Measurements from ENCODE around the gene CAST.
A peak's percentile ranks its signal among the peaks of the same experiment; 100 is the strongest.
"Not testable (repeated sequence)": the region's sequence is repeated elsewhere in the genome, so short reads cannot be mapped to it uniquely, and the experiment has no call there.

The CAST gene

GRCh38 chr5:96661855-96662724, at the start of gene CAST:
Gene CAST (plus strand): TSS chr5:96662376. CDS start chr5:96662423, 47 bp downstream.
- peak; percentile 59 for DNase-seq

GRCh38 chr5:96614110-96614691, 48.0 kb upstream of the CAST start:
- peak; percentile 63 for DNase-seq

GRCh38 chr5:96615223-96615622, 47.0 kb upstream of the CAST start:
- DNase-seq, result no peak

- no peak for DNase-seq
Observed at GRCh38 chr5:96616801-96617200, 45.4 kb upstream of the CAST start.

GRCh38 chr5:96618311-96619016, 43.7 kb upstream of the CAST start:
- DNase-seq, result not testable (repeated sequence)

- no peak for DNase-seq
Observed at GRCh38 chr5:96619946-96620345, 42.2 kb upstream of the CAST start.

GRCh38 chr5:96624596-96624995, 37.6 kb upstream of the CAST start:
- DNase-seq, result no peak

GRCh38 chr5:96625365-96625764, 36.8 kb upstream of the CAST start:
- DNase-seq, result no peak

GRCh38 chr5:96626956-96627355, 35.2 kb upstream of the CAST start:
- no peak for DNase-seq

GRCh38 chr5:96627792-96628398, 34.3 kb upstream of the CAST start:
- DNase-seq, result no peak

- DNase-seq, result no peak
Observed at GRCh38 chr5:96628406-96628805, 33.8 kb upstream of the CAST start.

GRCh38 chr5:96629774-96630173, 32.4 kb upstream of the CAST start:
- DNase-seq, result peak; percentile 65

- no peak for DNase-seq
Observed at GRCh38 chr5:96633820-96634219, 28.4 kb upstream of the CAST start.

- no peak for DNase-seq
Observed at GRCh38 chr5:96634881-96635280, 27.3 kb upstream of the CAST start.

- no peak for DNase-seq
Observed at GRCh38 chr5:96636046-96636445, 26.1 kb upstream of the CAST start.

- no peak for DNase-seq
Observed at GRCh38 chr5:96636594-96636993, 25.6 kb upstream of the CAST start.

GRCh38 chr5:96637196-96637595, 25.0 kb upstream of the CAST start:
- DNase-seq, result no peak

GRCh38 chr5:96638561-96638960, 23.6 kb upstream of the CAST start:
- DNase-seq, result no peak

GRCh38 chr5:96640696-96641095, 21.5 kb upstream of the CAST start:
- no peak for DNase-seq

GRCh38 chr5:96641368-96642280, 20.6 kb upstream of the CAST start:
- DNase-seq, result no peak

GRCh38 chr5:96642281-96642640, 19.9 kb upstream of the CAST start:
- no peak for DNase-seq

- DNase-seq, result no peak
Observed at GRCh38 chr5:96645091-96645490, 17.1 kb upstream of the CAST start.

Measured in DMS79 treated with DMSO at 0.1 percent for 48 hours (cell line).